Erythroblast (primary cell): Measurements from ENCODE around the gene ZSCAN25.

Experiments
- GATA1 ChIP-seq: IDR thresholded peaks from 2 replicates; pipeline ENCODE4 v1.6.1; 2011; ENCODE audit warnings: low read depth, mild to moderate bottlenecking, control low read depth, low read length, moderate library complexity
- POLR2A ChIP-seq: IDR thresholded peaks from 2 replicates; pipeline ENCODE4 v1.6.1; 2011; ENCODE audit warnings: mild to moderate bottlenecking, low read length

GRCh38 chr7:99651290-99651689 lies 34.5 kb downstream of the ZSCAN25 start:
- TF ChIP-seq POLR2A (no peak), GATA1 (no peak)
